Right lobe of liver (tissue), 6 donors: ENCODE measurements around the gene PSPH. TPM values are rescaled to one million over a fixed set of nuclear protein-coding genes. Genes with fewer than 3 reads are reported as not detected.
A peak's percentile ranks its signal among the peaks of the same experiment; 100 is the strongest.
"Not testable (repeated sequence)": the region's sequence is repeated elsewhere in the genome, so short reads cannot be mapped to it uniquely, and the experiment has no call there.

Experiments used
- ATAC-seq, 4 donors: fragments of 200-7000 bp; cut with Tn5 transposase; one replicate each; pipeline ENCODE4 v1.9.1; 2020; ENCODE audit warnings: mild to moderate bottlenecking in 4 of 4, moderate library complexity in 4 of 4
- DNase-seq, 3 donors: peaks; one replicate each; pipeline ENCODE4 v3.0.0-alpha.2; 2020
- H3K27ac ChIP-seq, 3 donors: fragments of 200-600 bp; one replicate each; pipeline ENCODE4 v1.8.0; 2022
- H3K27me3 ChIP-seq, 2 donors: fragments of 200-600 bp; one replicate each; pipeline ENCODE4 v1.8.0; 2022
- H3K36me3 ChIP-seq, 4 donors: fragments of 200-600 bp; sonication (generic) in 1 of 4; one replicate each; pipeline versions ENCODE4 v1.5.1 to v1.8.0; 2017 to 2022; ENCODE audit warnings: control low read depth in 1 of 4
- H3K4me1 ChIP-seq, 4 donors: fragments of 200-600 bp; sonication (generic) in 1 of 4; one replicate each; pipeline versions ENCODE4 v1.5.1 to v1.8.0; 2017 to 2022; ENCODE audit warnings: control low read depth in 1 of 4
- H3K4me3 ChIP-seq, 3 donors: fragments of 200-600 bp; one replicate each; pipeline ENCODE4 v1.8.0; 2022
- H3K9me3 ChIP-seq, 4 donors: fragments of 200-600 bp; sonication (generic) in 1 of 4; one replicate each; pipeline versions ENCODE4 v1.5.1 to v1.8.0; 2017 to 2022; ENCODE audit warnings: control low read depth in 1 of 4
- POLR2A ChIP-seq: fragments of 450-650 bp; IDR thresholded peaks from one replicate; pipeline ENCODE4 v1.6.1; 2017; ENCODE audit warnings: antibody characterized with exemption, mild to moderate bottlenecking
- WGBS: methylation state at CpG from one replicate; pipeline ENCODE4 v1.1.6; 2018; ENCODE audit warnings: low coverage, low lambda C conversion rate; ENCODE audit not compliant: insufficient coverage; ENCODE audit errors: missing lambda C conversion rate; 5-methylcytosine and 5-hydroxymethylcytosine counted together
- intact Hi-C, 2 donors: fragments of 100-400 bp; cut with DNase I; formaldehyde crosslinking; loops; one replicate each; pipeline versions ENCODE4 v1.11.2 to v1.14.1; 2022
- total RNA-seq, 6 experiments: library from RNA; depleted of rRNA in 2 of 6; stranded (reverse); fragments of >200 nt in 2 of 6; fragmentation: NEBNext Ultra II Directional in 3 of 6; extraction: Animal tissue kit (Norgen Biotek cat#: 25700) in 3 of 6; gene quantifications; one replicate each; pipeline versions ENCODE4 v1.1.0 to v1.2.4, GENCODE V29; 2016 to 2023
- TF ChIP-seq, protein P1 (sequence below), 4 donors: fragments of 200-600 bp in 3 of 4; fragments of 450-650 bp in 1 of 4; IDR thresholded peaks; one replicate each; pipeline versions ENCODE4 v1.5.1 to v1.8.0; 2016 to 2022; ENCODE audit warnings: antibody characterized with exemption in 4 of 4, mild to moderate bottlenecking in 2 of 4
- donor health status: DM: no; HTN: yes; CAD: no.
- donor health status: DM: no; HTN: no; CAD: no.
- donor health status: DM: no; HTN: no; CAD: no.
- donor health status: DM: no; HTN: yes; CAD: no.
- donor health status: DM: no; HTN: yes; CAD: no.

The PSPH gene
- total RNA-seq, 6 experiments from 2014 or later = 5.3 to 32.2 (median 9.7) TPM

DNA sequence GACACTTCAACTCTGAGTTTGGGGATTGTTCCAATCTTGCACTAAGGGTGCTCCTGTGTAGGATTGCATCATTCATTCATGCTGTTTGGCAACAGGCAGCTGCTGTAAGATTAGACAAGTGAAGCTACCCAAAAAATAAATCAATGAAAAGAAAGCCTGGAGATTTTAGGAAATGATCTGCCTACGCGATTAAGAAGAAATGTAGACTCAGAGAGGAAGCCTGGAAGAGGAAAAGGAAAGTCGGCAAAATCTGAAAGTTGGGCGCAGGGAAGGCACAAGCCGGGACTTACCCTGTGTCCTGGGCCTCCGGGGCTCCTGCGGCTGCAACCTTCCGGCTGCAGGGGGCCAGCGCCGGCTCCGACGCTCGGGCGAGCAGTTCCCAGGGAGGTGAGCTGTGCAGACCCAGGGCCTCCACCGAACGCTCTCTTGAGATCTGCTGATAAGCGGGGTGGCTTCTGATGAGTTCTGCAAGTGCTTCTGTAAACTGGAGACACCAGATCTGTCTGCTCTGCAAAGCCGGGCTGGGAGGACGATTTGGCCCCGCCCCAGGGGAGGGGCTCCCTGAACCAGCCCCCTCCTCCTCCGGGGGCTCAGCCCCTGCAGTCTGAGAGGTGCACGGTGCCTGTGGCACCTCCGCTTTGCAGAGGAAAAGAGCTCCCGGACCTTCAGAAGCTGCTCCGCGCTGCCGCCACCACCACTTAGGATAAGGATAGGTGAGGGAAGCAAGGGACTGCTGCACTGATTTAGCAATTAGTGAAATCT is 17.4 kb downstream of the PSPH start:
- Histone ChIP-seq H3K36me3 (no peaks in the 10 kb centered on the region), H3K27ac (peak overlapping the region in 1 of 3 donors; percentile 44), H3K4me1 (peaks cover 0 to 16% (median 7%) of the 10 kb centered on the region in 4 donors), H3K4me3 (peak overlapping the region; percentile 61 to 89 (median 65)), H3K9me3 (no peaks in the 10 kb centered on the region), H3K27me3 (no peaks in the 10 kb centered on the region)
- ATAC-seq = peak; percentile 71 to 91 (median 84)
- intact Hi-C loops = no loop called here
- TF ChIP-seq POLR2A = no peak
- TF ChIP-seq, protein P1, sequence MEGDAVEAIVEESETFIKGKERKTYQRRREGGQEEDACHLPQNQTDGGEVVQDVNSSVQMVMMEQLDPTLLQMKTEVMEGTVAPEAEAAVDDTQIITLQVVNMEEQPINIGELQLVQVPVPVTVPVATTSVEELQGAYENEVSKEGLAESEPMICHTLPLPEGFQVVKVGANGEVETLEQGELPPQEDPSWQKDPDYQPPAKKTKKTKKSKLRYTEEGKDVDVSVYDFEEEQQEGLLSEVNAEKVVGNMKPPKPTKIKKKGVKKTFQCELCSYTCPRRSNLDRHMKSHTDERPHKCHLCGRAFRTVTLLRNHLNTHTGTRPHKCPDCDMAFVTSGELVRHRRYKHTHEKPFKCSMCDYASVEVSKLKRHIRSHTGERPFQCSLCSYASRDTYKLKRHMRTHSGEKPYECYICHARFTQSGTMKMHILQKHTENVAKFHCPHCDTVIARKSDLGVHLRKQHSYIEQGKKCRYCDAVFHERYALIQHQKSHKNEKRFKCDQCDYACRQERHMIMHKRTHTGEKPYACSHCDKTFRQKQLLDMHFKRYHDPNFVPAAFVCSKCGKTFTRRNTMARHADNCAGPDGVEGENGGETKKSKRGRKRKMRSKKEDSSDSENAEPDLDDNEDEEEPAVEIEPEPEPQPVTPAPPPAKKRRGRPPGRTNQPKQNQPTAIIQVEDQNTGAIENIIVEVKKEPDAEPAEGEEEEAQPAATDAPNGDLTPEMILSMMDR (IDR thresholded peaks at IDR 0.05) = peak; percentile 12 to 18 (median 15)
- DNase-seq = peak; percentile 66 to 77 (median 72)
- 0% methylated on average over 8 of the region's 27 CpGs for WGBS

- H3K9me3 ChIP-seq, intact Hi-C loops, H3K27ac ChIP-seq, ATAC-seq, H3K36me3 ChIP-seq, H3K4me3 ChIP-seq, H3K27me3 ChIP-seq, DNase-seq: not testable (repeated sequence)
- H3K4me1 ChIP-seq = peaks cover 0 to 20% (median 9%) of the 10 kb centered on the region in 4 donors
- WGBS = 92% methylated on average over 5 of the region's 7 CpGs
Observed at GRCh38 chr7:56032578-56032977, 18.7 kb downstream of the PSPH start.

GRCh38 chr7:56031556-56031955 is 19.7 kb downstream of the PSPH start:
- H3K27me3 ChIP-seq, H3K9me3 ChIP-seq, intact Hi-C loops, H3K27ac ChIP-seq, H3K4me3 ChIP-seq, H3K36me3 ChIP-seq, ATAC-seq, DNase-seq: not testable (repeated sequence)
- peaks cover 0 to 20% (median 9%) of the 10 kb centered on the region in 4 donors for H3K4me1 ChIP-seq
- 55% methylated on average over 7 of the region's 8 CpGs for WGBS

- peaks cover 0 to 20% (median 9%) of the 10 kb centered on the region in 4 donors for H3K4me1 ChIP-seq
- no peaks in the 10 kb centered on the region for H3K9me3 ChIP-seq
- no peaks in the 10 kb centered on the region for H3K27me3 ChIP-seq
- intact Hi-C loops = no loop called here
- H3K27ac ChIP-seq = peak overlapping the region in 1 of 3 donors; percentile 67
- H3K36me3 ChIP-seq = no peaks in the 10 kb centered on the region
- ATAC-seq (no peak), DNase-seq (no peak)
- 96% methylated on average over 5 of the region's 8 CpGs for WGBS
- TF ChIP-seq, protein P1 (IDR thresholded peaks at IDR 0.05) = no peak
- no peak for TF ChIP-seq POLR2A
- no peak overlapping the region for H3K4me3 ChIP-seq
Observed at GRCh38 chr7:56030340-56030739, 20.9 kb downstream of the PSPH start.

GRCh38 chr7:56028942-56029630 is 22.2 kb downstream of the PSPH start:
- intact Hi-C loops = no loop called here
- Histone ChIP-seq H3K9me3 (no peaks in the 10 kb centered on the region), H3K4me1 (peaks cover 0 to 20% (median 9%) of the 10 kb centered on the region in 4 donors), H3K27ac (peak overlapping the region in 2 of 3 donors; percentile 45 to 67), H3K4me3 (no peak overlapping the region), H3K27me3 (no peaks in the 10 kb centered on the region), H3K36me3 (no peaks in the 10 kb centered on the region)
- TF ChIP-seq, protein P1 (IDR thresholded peaks at IDR 0.05) = no peak
- no peak for TF ChIP-seq POLR2A
- peak in 2 of 3 donors; percentile 48 to 60 for DNase-seq
- WGBS = 43% methylated on average over 8 of the region's 9 CpGs
- peak; percentile 60 to 70 (median 63) for ATAC-seq
